ENCODE data around the gene TLR8. TPM values are rescaled to one million over a fixed set of nuclear protein-coding genes. Genes with fewer than 3 reads are reported as not detected.
A peak's percentile ranks its signal among the peaks of the same experiment; 100 is the strongest.

TLR8 gene
- total and polyA plus RNA-seq, 2 donors = 0.78 to 3.7 TPM

- peak overlapping the region; percentile 60 to 80 for H3K27ac ChIP-seq (ENCODE audit: low read depth in 1 of 2, low read length in 1 of 2)
- H3K9me3 ChIP-seq (ENCODE audit: control insufficient read depth in 2 of 2, insufficient read depth in 1 of 2, low read length in 1 of 2) = peaks cover 0 to 2% of the 10 kb centered on the region in 2 donors
- WGBS = 0% methylated on average over 2 of the region's 2 CpGs
- no peaks in the 10 kb centered on the region for H3K36me3 ChIP-seq (ENCODE audit: control insufficient read depth in 2 of 2, insufficient read depth in 2 of 2, low read length in 1 of 2)
- no peak overlapping the region for H3K4me3 ChIP-seq (ENCODE audit: low read length in 2 of 2)
- no peaks in the 10 kb centered on the region for H3K27me3 ChIP-seq (ENCODE audit: control insufficient read depth in 2 of 2, insufficient read depth in 1 of 2, low read length in 1 of 2)
- peaks cover 16 to 48% of the 10 kb centered on the region in 2 donors for H3K4me1 ChIP-seq (ENCODE audit: control insufficient read depth in 2 of 2, insufficient read depth in 2 of 2, low read length in 2 of 2)
- peak in 5 of 9 donors; percentile 16 to 81 (median 58) for DNase-seq (ENCODE audit: low read depth in 6 of 9, low spot score in 9 of 9)
These were observed 14.4 kb upstream of the TLR8 start for GRCh38 chrX:12891915-12892506.

- Histone ChIP-seq H3K27me3 (ENCODE audit: control insufficient read depth in 2 of 2, insufficient read depth in 1 of 2, low read length in 1 of 2) (no peaks in the 10 kb centered on the region), H3K4me1 (ENCODE audit: control insufficient read depth in 2 of 2, insufficient read depth in 2 of 2, low read length in 2 of 2) (peaks cover 16 to 45% of the 10 kb centered on the region in 2 donors), H3K9me3 (ENCODE audit: control insufficient read depth in 2 of 2, insufficient read depth in 1 of 2, low read length in 1 of 2) (peaks cover 0 to 2% of the 10 kb centered on the region in 2 donors), H3K36me3 (ENCODE audit: control insufficient read depth in 2 of 2, insufficient read depth in 2 of 2, low read length in 1 of 2) (no peaks in the 10 kb centered on the region), H3K4me3 (ENCODE audit: low read length in 2 of 2) (no peak overlapping the region), H3K27ac (ENCODE audit: low read depth in 1 of 2, low read length in 1 of 2) (peak overlapping the region in 1 of 2 donors; percentile 80)
- WGBS = 80% methylated on average over 2 of the region's 2 CpGs
- no peak for DNase-seq (ENCODE audit: low read depth in 6 of 9, low spot score in 9 of 9)
These were observed 13.7 kb upstream of the TLR8 start for GRCh38 chrX:12892716-12893115.

GRCh38 chrX:12894074-12895030, 12.1 kb upstream of the TLR8 start:
- H3K36me3 ChIP-seq (ENCODE audit: control insufficient read depth in 2 of 2, insufficient read depth in 2 of 2, low read length in 1 of 2) = no peaks in the 10 kb centered on the region
- H3K4me1 ChIP-seq (ENCODE audit: control insufficient read depth in 2 of 2, insufficient read depth in 2 of 2, low read length in 2 of 2) = peaks cover 16 to 43% of the 10 kb centered on the region in 2 donors
- H3K27me3 ChIP-seq (ENCODE audit: control insufficient read depth in 2 of 2, insufficient read depth in 1 of 2, low read length in 1 of 2) = no peaks in the 10 kb centered on the region
- no peak overlapping the region for H3K4me3 ChIP-seq (ENCODE audit: low read length in 2 of 2)
- DNase-seq (ENCODE audit: low read depth in 6 of 9, low spot score in 9 of 9) = peak in 8 of 9 donors; percentile 39 to 77 (median 56)
- no peak overlapping the region for H3K27ac ChIP-seq (ENCODE audit: low read depth in 1 of 2, low read length in 1 of 2)
- peaks cover 0 to under 1% of the 10 kb centered on the region in 2 donors for H3K9me3 ChIP-seq (ENCODE audit: control insufficient read depth in 2 of 2, insufficient read depth in 1 of 2, low read length in 1 of 2)
- WGBS = 44% methylated on average over 12 of the region's 12 CpGs

- H3K27me3 ChIP-seq (ENCODE audit: control insufficient read depth in 2 of 2, insufficient read depth in 1 of 2, low read length in 1 of 2) = no peaks in the 10 kb centered on the region
- H3K9me3 ChIP-seq (ENCODE audit: control insufficient read depth in 2 of 2, insufficient read depth in 1 of 2, low read length in 1 of 2) = no peaks in the 10 kb centered on the region
- H3K36me3 ChIP-seq (ENCODE audit: control insufficient read depth in 2 of 2, insufficient read depth in 2 of 2, low read length in 1 of 2) = no peaks in the 10 kb centered on the region
- no peak overlapping the region for H3K4me3 ChIP-seq (ENCODE audit: low read length in 2 of 2)
- no peak for DNase-seq (ENCODE audit: low read depth in 6 of 9, low spot score in 9 of 9)
- H3K4me1 ChIP-seq (ENCODE audit: control insufficient read depth in 2 of 2, insufficient read depth in 2 of 2, low read length in 2 of 2) = peaks cover 13 to 43% of the 10 kb centered on the region in 2 donors
- 89% methylated on average over 2 of the region's 2 CpGs for WGBS
- H3K27ac ChIP-seq (ENCODE audit: low read depth in 1 of 2, low read length in 1 of 2) = no peak overlapping the region
These were observed 10.6 kb upstream of the TLR8 start for GRCh38 chrX:12895866-12896265.

- no peak for DNase-seq (ENCODE audit: low read depth in 6 of 9, low spot score in 9 of 9)
- Histone ChIP-seq H3K27ac (ENCODE audit: low read depth in 1 of 2, low read length in 1 of 2) (no peak overlapping the region), H3K36me3 (ENCODE audit: control insufficient read depth in 2 of 2, insufficient read depth in 2 of 2, low read length in 1 of 2) (no peaks in the 10 kb centered on the region), H3K27me3 (ENCODE audit: control insufficient read depth in 2 of 2, insufficient read depth in 1 of 2, low read length in 1 of 2) (no peaks in the 10 kb centered on the region), H3K4me3 (ENCODE audit: low read length in 2 of 2) (no peak overlapping the region), H3K4me1 (ENCODE audit: control insufficient read depth in 2 of 2, insufficient read depth in 2 of 2, low read length in 2 of 2) (peaks cover 11 to 36% of the 10 kb centered on the region in 2 donors), H3K9me3 (ENCODE audit: control insufficient read depth in 2 of 2, insufficient read depth in 1 of 2, low read length in 1 of 2) (no peaks in the 10 kb centered on the region)
- 74% methylated on average over 4 of the region's 4 CpGs for WGBS
These were observed 9.5 kb upstream of the TLR8 start for GRCh38 chrX:12896935-12897334.

- peaks cover 8 to 31% of the 10 kb centered on the region in 2 donors for H3K4me1 ChIP-seq (ENCODE audit: control insufficient read depth in 2 of 2, insufficient read depth in 2 of 2, low read length in 2 of 2)
- H3K27ac ChIP-seq (ENCODE audit: low read depth in 1 of 2, low read length in 1 of 2) = no peak overlapping the region
- WGBS = 97% methylated on average over 5 of the region's 5 CpGs
- no peaks in the 10 kb centered on the region for H3K27me3 ChIP-seq (ENCODE audit: control insufficient read depth in 2 of 2, insufficient read depth in 1 of 2, low read length in 1 of 2)
- H3K4me3 ChIP-seq (ENCODE audit: low read length in 2 of 2) = no peak overlapping the region
- no peak for DNase-seq (ENCODE audit: low read depth in 6 of 9, low spot score in 9 of 9)
- no peaks in the 10 kb centered on the region for H3K9me3 ChIP-seq (ENCODE audit: control insufficient read depth in 2 of 2, insufficient read depth in 1 of 2, low read length in 1 of 2)
- no peaks in the 10 kb centered on the region for H3K36me3 ChIP-seq (ENCODE audit: control insufficient read depth in 2 of 2, insufficient read depth in 2 of 2, low read length in 1 of 2)
These were observed 8.3 kb upstream of the TLR8 start for GRCh38 chrX:12898073-12898472.

- Histone ChIP-seq H3K27me3 (ENCODE audit: control insufficient read depth in 2 of 2, insufficient read depth in 1 of 2, low read length in 1 of 2) (no peaks in the 10 kb centered on the region), H3K36me3 (ENCODE audit: control insufficient read depth in 2 of 2, insufficient read depth in 2 of 2, low read length in 1 of 2) (no peaks in the 10 kb centered on the region), H3K9me3 (ENCODE audit: control insufficient read depth in 2 of 2, insufficient read depth in 1 of 2, low read length in 1 of 2) (no peaks in the 10 kb centered on the region), H3K4me1 (ENCODE audit: control insufficient read depth in 2 of 2, insufficient read depth in 2 of 2, low read length in 2 of 2) (peaks cover 5 to 31% of the 10 kb centered on the region in 2 donors), H3K27ac (ENCODE audit: low read depth in 1 of 2, low read length in 1 of 2) (no peak overlapping the region), H3K4me3 (ENCODE audit: low read length in 2 of 2) (no peak overlapping the region)
- no peak for DNase-seq (ENCODE audit: low read depth in 6 of 9, low spot score in 9 of 9)
- WGBS = 79% methylated on average over 7 of the region's 7 CpGs
These were observed 6.9 kb upstream of the TLR8 start for GRCh38 chrX:12899506-12899905.

GRCh38 chrX:12901486-12901885, 4.9 kb upstream of the TLR8 start:
- Histone ChIP-seq H3K27me3 (ENCODE audit: control insufficient read depth in 2 of 2, insufficient read depth in 1 of 2, low read length in 1 of 2) (no peaks in the 10 kb centered on the region), H3K36me3 (ENCODE audit: control insufficient read depth in 2 of 2, insufficient read depth in 2 of 2, low read length in 1 of 2) (no peaks in the 10 kb centered on the region), H3K4me1 (ENCODE audit: control insufficient read depth in 2 of 2, insufficient read depth in 2 of 2, low read length in 2 of 2) (peaks cover 5 to 25% of the 10 kb centered on the region in 2 donors), H3K9me3 (ENCODE audit: control insufficient read depth in 2 of 2, insufficient read depth in 1 of 2, low read length in 1 of 2) (no peaks in the 10 kb centered on the region), H3K27ac (ENCODE audit: low read depth in 1 of 2, low read length in 1 of 2) (no peak overlapping the region), H3K4me3 (ENCODE audit: low read length in 2 of 2) (no peak overlapping the region)
- 16% methylated on average over 10 of the region's 10 CpGs for WGBS
- peak in 8 of 9 donors; percentile 47 to 86 (median 58) for DNase-seq (ENCODE audit: low read depth in 6 of 9, low spot score in 9 of 9)

GRCh38 chrX:12903646-12904045, 2.8 kb upstream of the TLR8 start:
- H3K27me3 ChIP-seq (ENCODE audit: control insufficient read depth in 2 of 2, insufficient read depth in 1 of 2, low read length in 1 of 2) = no peaks in the 10 kb centered on the region
- H3K4me3 ChIP-seq (ENCODE audit: low read length in 2 of 2) = no peak overlapping the region
- H3K27ac ChIP-seq (ENCODE audit: low read depth in 1 of 2, low read length in 1 of 2) = no peak overlapping the region
- 92% methylated on average over 8 of the region's 8 CpGs for WGBS
- peaks cover 5 to 25% of the 10 kb centered on the region in 2 donors for H3K4me1 ChIP-seq (ENCODE audit: control insufficient read depth in 2 of 2, insufficient read depth in 2 of 2, low read length in 2 of 2)
- no peaks in the 10 kb centered on the region for H3K36me3 ChIP-seq (ENCODE audit: control insufficient read depth in 2 of 2, insufficient read depth in 2 of 2, low read length in 1 of 2)
- no peak for DNase-seq (ENCODE audit: low read depth in 6 of 9, low spot score in 9 of 9)
- H3K9me3 ChIP-seq (ENCODE audit: control insufficient read depth in 2 of 2, insufficient read depth in 1 of 2, low read length in 1 of 2) = no peaks in the 10 kb centered on the region
